H9 (cell line): ENCODE data around the gene TAF1C. TPM values are rescaled to one million over a fixed set of nuclear protein-coding genes. Genes with fewer than 3 reads are reported as not detected.

Source experiments
- DNase-seq: peaks from one replicate; pipeline ENCODE4 v3.0.0-alpha.2; 2017
- H2AFZ ChIP-seq: one replicate; pipeline ENCODE4 v1.6.1; 2013; ENCODE audit warnings: mild to moderate bottlenecking, low read length, control low read depth, moderate library complexity
- H2AK5ac ChIP-seq: 2 replicates; pipeline ENCODE4 v1.6.1; 2013; ENCODE audit warnings: low read length, control low read depth, mixed read lengths; ENCODE audit not compliant: insufficient read length
- H2BK120ac ChIP-seq: one replicate; pipeline ENCODE4 v1.6.1; 2013; ENCODE audit warnings: low read depth, mild to moderate bottlenecking, low read length, control low read depth, inconsistent platforms; ENCODE audit not compliant: poor library complexity, severe bottlenecking
- H2BK12ac ChIP-seq: 2 replicates; pipeline ENCODE4 v1.6.1; 2013; ENCODE audit warnings: low read length, control low read depth, mixed read lengths, low read depth; ENCODE audit not compliant: insufficient read length
- H2BK15ac ChIP-seq: 2 replicates; pipeline ENCODE4 v1.6.1; 2013; ENCODE audit warnings: low read depth, low read length, control low read depth
- H2BK20ac ChIP-seq: one replicate; pipeline ENCODE4 v1.6.1; 2013; ENCODE audit warnings: low read depth, mild to moderate bottlenecking, low read length, control low read depth, inconsistent platforms; ENCODE audit not compliant: poor library complexity, severe bottlenecking
- H2BK5ac ChIP-seq: 2 replicates; pipeline ENCODE4 v1.6.1; 2013; ENCODE audit warnings: low read length, control low read depth, mixed read lengths; ENCODE audit not compliant: insufficient read length
- H3K14ac ChIP-seq: 2 replicates; pipeline ENCODE4 v1.6.1; 2013; ENCODE audit warnings: low read length, control low read depth; ENCODE audit not compliant: insufficient read depth
- H3K18ac ChIP-seq: 2 replicates; pipeline ENCODE4 v1.6.1; 2013; ENCODE audit warnings: low read depth, mild to moderate bottlenecking, mixed read lengths, low read length, control low read depth; ENCODE audit not compliant: insufficient read length
- H3K23ac ChIP-seq: 2 replicates; pipeline ENCODE4 v1.6.1; 2013; ENCODE audit warnings: low read length, control low read depth, mixed read lengths, low read depth; ENCODE audit not compliant: insufficient read length
- H3K23me2 ChIP-seq: 2 replicates; pipeline ENCODE4 v1.6.1; 2013; ENCODE audit warnings: low read depth, mild to moderate bottlenecking, mixed read lengths, low read length, control low read depth; ENCODE audit not compliant: insufficient read length, poor library complexity, severe bottlenecking
- H3K27ac ChIP-seq: 2 replicates; pipeline ENCODE4 v1.5.1; 2013; ENCODE audit warnings: low read length, control low read depth, mixed read lengths, low read depth; ENCODE audit not compliant: insufficient read length
- H3K27me3 ChIP-seq: 2 replicates; pipeline ENCODE4 v1.6.1; 2013; ENCODE audit warnings: low read length, control low read depth, inconsistent platforms; ENCODE audit not compliant: insufficient read depth
- H3K4ac ChIP-seq: 2 replicates; pipeline ENCODE4 v1.6.1; 2013; ENCODE audit warnings: low read depth, mild to moderate bottlenecking, control low read depth, inconsistent platforms, low read length, moderate library complexity
- H3K4me1 ChIP-seq: 2 replicates; pipeline ENCODE4 v1.6.1; 2013; ENCODE audit warnings: low read length, control low read depth, inconsistent platforms; ENCODE audit not compliant: insufficient read depth
- H3K4me2 ChIP-seq: 2 replicates; pipeline ENCODE4 v1.6.1; 2013; ENCODE audit warnings: low read length, control low read depth, mixed read lengths; ENCODE audit not compliant: insufficient read length, insufficient read depth
- H3K56ac ChIP-seq: 2 replicates; pipeline ENCODE4 v1.6.1; 2013; ENCODE audit warnings: low read depth, mild to moderate bottlenecking, mixed read lengths, low read length, control low read depth; ENCODE audit not compliant: insufficient read length
- H3K79me1 ChIP-seq: 2 replicates; pipeline ENCODE4 v1.6.1; 2013; ENCODE audit warnings: low read depth, mild to moderate bottlenecking, moderate library complexity, low read length, control low read depth, inconsistent platforms; ENCODE audit not compliant: insufficient read depth, poor library complexity, severe bottlenecking
- H3K79me2 ChIP-seq: 2 replicates; pipeline ENCODE4 v1.6.1; 2013; ENCODE audit warnings: low read length, control low read depth, inconsistent platforms; ENCODE audit not compliant: insufficient read depth
- H3K9ac ChIP-seq: 2 replicates; pipeline ENCODE4 v1.6.1; 2013; ENCODE audit warnings: low read length, control low read depth, mixed read lengths; ENCODE audit not compliant: insufficient read length; ENCODE audit errors: extremely low read depth
- H3K9me3 ChIP-seq: one replicate; pipeline ENCODE4 v1.6.1; 2013; ENCODE audit warnings: low read depth, low read length, inconsistent platforms; ENCODE audit not compliant: control insufficient read depth
- H3T11ph ChIP-seq: one replicate; pipeline ENCODE4 v1.6.1; 2013; ENCODE audit warnings: mild to moderate bottlenecking, low read length, control low read depth, inconsistent platforms
- H4K20me1 ChIP-seq: one replicate; pipeline ENCODE4 v1.6.1; 2013; ENCODE audit not compliant: control insufficient read depth, insufficient read length, insufficient read depth
- H4K5ac ChIP-seq: 2 replicates; pipeline ENCODE4 v1.6.1; 2013; ENCODE audit warnings: low read depth, mild to moderate bottlenecking, mixed read lengths, low read length, control low read depth; ENCODE audit not compliant: insufficient read length
- H4K8ac ChIP-seq: replicated peaks from 2 replicates; pipeline ENCODE4 v1.6.1; 2013; ENCODE audit warnings: low read length, control low read depth, mixed read lengths, low read depth; ENCODE audit not compliant: insufficient read length
- H4K91ac ChIP-seq: 2 replicates; pipeline ENCODE4 v1.6.1; 2013; ENCODE audit warnings: low read depth, mild to moderate bottlenecking, moderate library complexity, mixed read lengths, low read length, control low read depth; ENCODE audit not compliant: insufficient read length
- H3K27ac Mint-ChIP-seq, 3 experiments: 2 replicates in 2 of 3; 3 replicates in 1 of 3; pipeline ENCODE4 v1.8.0; 2020 to 2021; ENCODE audit warnings: mixed read lengths in 3 of 3, mild to moderate bottlenecking in 1 of 3, moderate library complexity in 1 of 3
- H3K27me3 Mint-ChIP-seq: 2 replicates; pipeline ENCODE4 v1.8.0; 2021; ENCODE audit warnings: low read depth, mild to moderate bottlenecking, moderate library complexity, mixed read lengths
- H3K36me3 Mint-ChIP-seq, 3 experiments: 2 replicates in 2 of 3; 3 replicates in 1 of 3; pipeline ENCODE4 v1.8.0; 2020 to 2021; ENCODE audit warnings: low read depth in 3 of 3, mixed read lengths in 3 of 3; ENCODE audit not compliant: insufficient read depth in 1 of 3
- H3K4me1 Mint-ChIP-seq, 2 experiments: 2 replicates each; pipeline ENCODE4 v1.8.0; 2020; ENCODE audit warnings: mixed read lengths in 2 of 2
- H3K4me3 Mint-ChIP-seq, 2 experiments: 2 replicates in 1 of 2; 3 replicates in 1 of 2; pipeline ENCODE4 v1.8.0; 2020 to 2021; ENCODE audit warnings: mild to moderate bottlenecking in 2 of 2, mixed read lengths in 2 of 2, moderate library complexity in 1 of 2
- H3K9me3 Mint-ChIP-seq, 2 experiments: 2 replicates in 1 of 2; 3 replicates in 1 of 2; pipeline ENCODE4 v1.8.0; 2020; ENCODE audit warnings: mild to moderate bottlenecking in 2 of 2, mixed read lengths in 2 of 2, moderate library complexity in 1 of 2
- WGBS: extraction: QIAGEN DNeasy Blood & Tissue Kit; methylation state at CpG from one replicate; pipeline ENCODE4 v1.1.7; 2013; ENCODE audit warnings: missing lambda C conversion rate, low lambda C conversion rate, mixed read lengths; ENCODE audit not compliant: insufficient read length; ENCODE audit errors: extremely low coverage; 5-methylcytosine and 5-hydroxymethylcytosine counted together
- total RNA-seq: library from RNA; stranded (reverse); gene quantifications from 2 replicates; pipeline ENCODE4 v1.2.1, GENCODE V29; 2021
- TF ChIP-seq, protein P1 (sequence below): fragments of 200-600 bp; sonication (generic); conservative IDR thresholded peaks from 3 replicates; pipeline ENCODE4 v1.8.0; 2021; ENCODE audit warnings: antibody characterized with exemption, mild to moderate bottlenecking

Gene TAF1C
- total RNA-seq, 1 experiment from 2014 or later, result 78.6 TPM

GRCh38 chr16:84165746-84166145, 21.1 kb downstream of the TAF1C start:
- no peak overlapping the region for H2BK20ac ChIP-seq
- H3K4ac ChIP-seq, result no peak overlapping the region
- no peak overlapping the region for H2BK5ac ChIP-seq
- no peak overlapping the region for H2AFZ ChIP-seq
- TF ChIP-seq, protein P1, sequence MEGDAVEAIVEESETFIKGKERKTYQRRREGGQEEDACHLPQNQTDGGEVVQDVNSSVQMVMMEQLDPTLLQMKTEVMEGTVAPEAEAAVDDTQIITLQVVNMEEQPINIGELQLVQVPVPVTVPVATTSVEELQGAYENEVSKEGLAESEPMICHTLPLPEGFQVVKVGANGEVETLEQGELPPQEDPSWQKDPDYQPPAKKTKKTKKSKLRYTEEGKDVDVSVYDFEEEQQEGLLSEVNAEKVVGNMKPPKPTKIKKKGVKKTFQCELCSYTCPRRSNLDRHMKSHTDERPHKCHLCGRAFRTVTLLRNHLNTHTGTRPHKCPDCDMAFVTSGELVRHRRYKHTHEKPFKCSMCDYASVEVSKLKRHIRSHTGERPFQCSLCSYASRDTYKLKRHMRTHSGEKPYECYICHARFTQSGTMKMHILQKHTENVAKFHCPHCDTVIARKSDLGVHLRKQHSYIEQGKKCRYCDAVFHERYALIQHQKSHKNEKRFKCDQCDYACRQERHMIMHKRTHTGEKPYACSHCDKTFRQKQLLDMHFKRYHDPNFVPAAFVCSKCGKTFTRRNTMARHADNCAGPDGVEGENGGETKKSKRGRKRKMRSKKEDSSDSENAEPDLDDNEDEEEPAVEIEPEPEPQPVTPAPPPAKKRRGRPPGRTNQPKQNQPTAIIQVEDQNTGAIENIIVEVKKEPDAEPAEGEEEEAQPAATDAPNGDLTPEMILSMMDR, result no peak
- H2BK15ac ChIP-seq, result no peak overlapping the region
- H3K56ac ChIP-seq, result no peak overlapping the region
- no CpG with 5 or more reads among the region's 7 CpGs for WGBS
- H3K27ac ChIP-seq, result no peak overlapping the region
- H3K4me1 ChIP-seq, result no peaks in the 10 kb centered on the region
- no peak overlapping the region for H3K9ac ChIP-seq
- Mint-ChIP-seq H3K36me3 (no peaks in the 10 kb centered on the region), H3K27ac (no peak overlapping the region; a peak in 1 of 7 replicates), H3K27me3 (peaks cover 7% of the 10 kb centered on the region), H3K9me3 (no peaks in the 10 kb centered on the region), H3K4me3 (no peak overlapping the region), H3K4me1 (peaks cover 0 to 2% of the 10 kb centered on the region in 2 experiments; a peak in 2 of 4 replicates)
- no peaks in the 10 kb centered on the region for H3K79me2 ChIP-seq
- H3K18ac ChIP-seq, result peak overlapping the region; percentile 38
- H3K14ac ChIP-seq, result no peak overlapping the region
- H3K23ac ChIP-seq, result no peak overlapping the region
- H2BK12ac ChIP-seq, result no peak overlapping the region
- H2BK120ac ChIP-seq, result no peak overlapping the region
- H3K23me2 ChIP-seq, result no peaks in the 10 kb centered on the region
- no peak overlapping the region for H3K4me2 ChIP-seq
- no peak overlapping the region for H4K8ac ChIP-seq
- no peak overlapping the region for H3T11ph ChIP-seq
- H3K27me3 ChIP-seq, result no peaks in the 10 kb centered on the region
- H3K9me3 ChIP-seq, result no peaks in the 10 kb centered on the region
- no peak overlapping the region for H2AK5ac ChIP-seq
- H3K79me1 ChIP-seq, result no peaks in the 10 kb centered on the region
- H4K91ac ChIP-seq, result no peak overlapping the region
- H4K5ac ChIP-seq, result no peak overlapping the region
- no peak for DNase-seq
- no peaks in the 10 kb centered on the region for H4K20me1 ChIP-seq
